NCI-H128 (cell line): ENCODE results near the gene IDUA.
"Not testable (repeated sequence)": the region's sequence is repeated elsewhere in the genome, so short reads cannot be mapped to it uniquely, and the experiment has no call there.

Source experiments
- DNase-seq: peaks from one replicate; lab custom pipeline; 2025; ENCODE audit not compliant: unreplicated experiment; lab: John Stamatoyannopoulos, UW

Gene IDUA

DNA sequence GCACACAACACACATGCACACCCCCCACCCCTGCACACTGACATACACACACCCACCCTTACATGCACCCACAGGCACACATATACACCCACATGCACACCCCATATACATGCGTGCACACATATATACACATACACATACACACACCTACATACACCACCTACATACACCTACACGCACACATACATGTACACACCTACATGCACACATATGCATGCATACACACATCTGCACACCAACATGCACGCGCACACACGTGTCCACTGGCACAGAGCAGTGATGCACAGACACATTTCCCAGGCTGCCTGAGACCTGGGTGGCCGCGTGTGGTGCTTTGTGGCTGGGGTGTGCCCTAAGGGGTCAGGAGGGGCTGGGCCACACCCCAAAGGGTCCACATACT, 56.3 kb downstream of the IDUA start:
- no peak for DNase-seq

GRCh38 chr4:1043651-1044468, 57.0 kb downstream of the IDUA start:
- no peak for DNase-seq

GRCh38 chr4:1044469-1045192, 57.8 kb downstream of the IDUA start:
- DNase-seq: no peak

DNA sequence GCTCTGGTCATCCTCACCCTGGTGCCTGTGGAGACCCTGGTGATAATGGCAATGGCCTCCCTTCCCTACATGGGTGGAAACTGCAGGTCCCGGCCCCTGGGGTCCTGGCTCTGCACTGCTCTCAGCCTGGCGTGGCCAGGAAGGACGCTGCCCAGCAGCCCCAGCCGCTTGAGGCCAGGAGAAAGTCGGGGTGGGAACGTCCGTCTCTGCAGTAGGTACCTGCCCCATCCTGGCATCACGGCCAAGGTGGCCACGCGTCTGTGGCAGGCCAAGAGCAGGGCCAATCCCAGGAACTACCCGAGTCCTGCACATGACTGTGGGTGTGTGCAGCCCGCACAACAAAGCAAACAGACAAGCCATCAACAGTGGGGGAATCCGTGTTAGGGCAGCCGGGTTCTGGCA, 58.4 kb downstream of the IDUA start:
- DNase-seq: no peak

DNA sequence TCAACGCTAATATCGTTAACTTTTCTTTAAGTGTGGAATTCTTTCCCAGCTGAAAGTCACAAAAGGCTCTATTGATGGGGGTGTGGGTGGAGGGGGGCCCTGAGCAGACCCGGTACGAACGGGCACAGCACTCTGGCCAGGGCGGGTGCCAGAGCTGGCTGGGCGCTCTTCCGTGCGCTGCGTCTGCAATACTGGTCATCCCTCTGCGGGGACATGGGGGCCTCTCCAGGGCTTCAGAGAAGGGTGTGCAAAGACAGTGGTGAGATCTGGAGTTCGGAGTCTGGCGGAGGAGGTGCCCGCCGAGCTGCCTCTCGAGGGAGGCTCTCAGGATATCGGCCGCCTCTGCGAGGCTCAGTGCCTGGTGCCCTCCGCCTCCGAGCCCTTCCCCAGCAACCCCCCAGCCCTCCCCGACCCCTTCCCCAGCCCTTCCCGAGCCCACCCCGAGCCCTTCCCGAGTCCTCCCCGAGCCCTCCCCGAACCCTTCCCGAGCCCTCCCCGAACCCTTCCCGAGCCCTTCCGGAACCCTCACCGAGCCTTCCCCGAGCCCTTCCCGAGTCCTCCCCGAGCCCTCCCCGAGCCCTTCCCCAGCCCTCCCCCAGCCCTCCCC, 58.9 kb downstream of the IDUA start:
- no peak for DNase-seq

DNA sequence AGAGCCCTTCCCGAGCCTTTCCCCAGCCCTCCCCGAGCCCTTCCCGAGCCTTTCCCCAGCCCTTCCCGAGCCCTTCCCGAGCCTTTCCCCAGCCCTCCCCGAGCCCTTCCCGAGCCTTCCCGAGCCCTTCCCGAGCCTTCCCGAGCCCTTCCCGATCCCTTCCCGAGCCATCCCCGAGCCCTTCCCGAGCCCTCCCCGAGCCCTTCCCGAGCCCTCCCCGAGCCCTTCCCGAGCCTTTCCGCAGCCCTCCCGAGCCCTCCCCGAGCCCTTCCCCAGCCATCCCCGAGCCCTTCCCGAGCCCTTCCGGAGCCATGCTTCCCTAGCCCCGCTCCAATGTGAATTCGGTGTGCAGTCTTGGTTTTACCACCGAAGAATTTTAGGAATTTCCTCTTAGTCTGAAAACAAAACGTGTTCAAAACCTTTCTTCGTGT, 59.8 kb downstream of the IDUA start:
- not testable (repeated sequence) for DNase-seq

GRCh38 chr4:1047106-1047975, 60.5 kb downstream of the IDUA start:
- DNase-seq: no peak

DNA sequence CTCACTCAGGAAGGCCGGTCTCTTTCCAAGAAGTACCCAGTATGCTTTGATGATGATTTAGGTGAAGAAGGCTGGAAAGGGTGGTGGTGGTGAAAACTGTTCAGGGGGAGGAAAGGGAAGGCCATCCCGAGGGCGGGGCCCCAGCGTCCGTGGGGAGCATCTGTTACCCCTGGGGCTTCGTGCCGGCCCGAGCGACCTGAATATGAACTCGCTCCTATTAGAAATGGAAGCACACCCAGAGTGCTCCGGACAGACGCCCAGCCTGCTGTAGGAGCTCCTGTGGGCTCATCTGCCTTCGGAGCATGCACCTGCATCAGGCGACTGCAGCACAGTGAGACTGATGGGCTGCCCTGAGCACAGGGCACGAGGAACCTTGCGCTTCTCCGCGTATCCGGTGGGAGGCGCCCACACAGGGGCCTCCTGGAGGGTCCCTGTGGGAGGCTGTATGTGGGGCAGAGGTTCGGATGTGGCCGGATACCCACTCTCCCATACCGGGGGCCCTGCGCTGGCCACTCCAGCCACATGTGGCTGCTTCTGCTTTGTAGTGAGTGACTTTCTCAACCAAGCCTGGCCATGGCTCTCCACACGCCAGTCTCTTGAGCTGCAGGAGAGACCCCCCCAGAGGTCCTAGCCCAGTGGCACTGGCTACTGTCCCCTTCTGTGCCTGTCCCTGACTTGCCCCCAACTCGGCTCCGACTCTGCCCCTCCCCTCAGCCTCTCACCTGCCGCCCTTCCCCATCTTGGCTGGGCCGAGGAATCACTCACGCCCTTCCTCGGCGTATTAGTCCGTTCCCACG, 61.3 kb downstream of the IDUA start:
- DNase-seq: no peak

- no peak for DNase-seq
These were observed 62.1 kb downstream of the IDUA start for GRCh38 chr4:1048773-1049590.

DNA sequence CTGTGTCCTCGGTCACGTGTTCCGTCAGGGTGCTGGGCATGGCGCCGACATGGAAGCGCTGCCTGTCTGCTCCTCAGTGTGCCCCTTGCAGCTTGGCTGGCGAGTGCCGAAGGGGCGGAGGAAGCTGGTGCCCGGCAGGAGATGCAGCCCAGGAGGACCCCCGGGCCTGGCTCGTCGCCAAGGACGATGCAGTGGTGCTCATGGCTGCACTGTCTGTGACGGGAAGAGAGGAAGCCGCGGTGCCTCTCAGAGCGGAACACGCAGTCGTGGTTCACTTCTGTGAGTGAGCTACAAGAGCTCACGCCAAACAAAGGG, 62.7 kb downstream of the IDUA start:
- no peak for DNase-seq

- DNase-seq: no peak
These were observed 63.8 kb downstream of the IDUA start for GRCh38 chr4:1050486-1051213.

DNA sequence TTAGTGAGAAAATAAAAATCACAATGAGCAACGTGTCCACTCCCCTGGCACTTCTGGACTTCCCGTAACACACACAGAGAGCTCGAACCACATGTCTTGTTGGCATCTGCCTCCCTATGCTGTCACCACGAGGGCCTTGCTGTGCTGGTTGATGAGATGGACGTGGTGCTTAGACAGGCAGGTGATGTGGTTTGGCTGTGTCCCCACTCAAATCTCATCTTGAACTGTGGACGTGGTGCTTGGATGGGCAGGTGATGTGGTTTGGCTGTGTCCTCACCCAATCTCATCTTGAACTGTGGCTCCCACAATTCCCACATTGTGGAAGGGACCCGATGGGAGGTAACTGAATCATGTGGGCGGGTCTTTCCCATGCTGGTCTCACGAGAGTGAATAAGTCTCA, 64.6 kb downstream of the IDUA start:
- no peak for DNase-seq

- DNase-seq: no peak
These were observed 65.4 kb downstream of the IDUA start for GRCh38 chr4:1052231-1052671.

GRCh38 chr4:1053080-1053661, 66.3 kb downstream of the IDUA start:
- DNase-seq: no peak

GRCh38 chr4:1053891-1054290, 67.0 kb downstream of the IDUA start:
- not testable (repeated sequence) for DNase-seq
